Left renal pelvis (tissue), 4 donors: ENCODE measurements around the gene CFAP54. TPM values are rescaled to one million over a fixed set of nuclear protein-coding genes. Genes with fewer than 3 reads are reported as not detected.
"Not testable (repeated sequence)": the region's sequence is repeated elsewhere in the genome, so short reads cannot be mapped to it uniquely, and the experiment has no call there.

Source experiments
- DNase-seq, 4 donors: peaks; one replicate each; pipeline ENCODE4 v3.0.0-alpha.2; 2013; ENCODE audit warnings: low read depth in 4 of 4, low spot score in 3 of 4
- polyA plus RNA-seq, 4 donors: library from polyadenylated mRNA; unstranded; fragments of 120-200 nt; gene quantifications; one replicate each; pipeline ENCODE4 v1.2.1, GENCODE V29; 2013; ENCODE audit not compliant: insufficient read length in 4 of 4

CFAP54 gene, protein sequence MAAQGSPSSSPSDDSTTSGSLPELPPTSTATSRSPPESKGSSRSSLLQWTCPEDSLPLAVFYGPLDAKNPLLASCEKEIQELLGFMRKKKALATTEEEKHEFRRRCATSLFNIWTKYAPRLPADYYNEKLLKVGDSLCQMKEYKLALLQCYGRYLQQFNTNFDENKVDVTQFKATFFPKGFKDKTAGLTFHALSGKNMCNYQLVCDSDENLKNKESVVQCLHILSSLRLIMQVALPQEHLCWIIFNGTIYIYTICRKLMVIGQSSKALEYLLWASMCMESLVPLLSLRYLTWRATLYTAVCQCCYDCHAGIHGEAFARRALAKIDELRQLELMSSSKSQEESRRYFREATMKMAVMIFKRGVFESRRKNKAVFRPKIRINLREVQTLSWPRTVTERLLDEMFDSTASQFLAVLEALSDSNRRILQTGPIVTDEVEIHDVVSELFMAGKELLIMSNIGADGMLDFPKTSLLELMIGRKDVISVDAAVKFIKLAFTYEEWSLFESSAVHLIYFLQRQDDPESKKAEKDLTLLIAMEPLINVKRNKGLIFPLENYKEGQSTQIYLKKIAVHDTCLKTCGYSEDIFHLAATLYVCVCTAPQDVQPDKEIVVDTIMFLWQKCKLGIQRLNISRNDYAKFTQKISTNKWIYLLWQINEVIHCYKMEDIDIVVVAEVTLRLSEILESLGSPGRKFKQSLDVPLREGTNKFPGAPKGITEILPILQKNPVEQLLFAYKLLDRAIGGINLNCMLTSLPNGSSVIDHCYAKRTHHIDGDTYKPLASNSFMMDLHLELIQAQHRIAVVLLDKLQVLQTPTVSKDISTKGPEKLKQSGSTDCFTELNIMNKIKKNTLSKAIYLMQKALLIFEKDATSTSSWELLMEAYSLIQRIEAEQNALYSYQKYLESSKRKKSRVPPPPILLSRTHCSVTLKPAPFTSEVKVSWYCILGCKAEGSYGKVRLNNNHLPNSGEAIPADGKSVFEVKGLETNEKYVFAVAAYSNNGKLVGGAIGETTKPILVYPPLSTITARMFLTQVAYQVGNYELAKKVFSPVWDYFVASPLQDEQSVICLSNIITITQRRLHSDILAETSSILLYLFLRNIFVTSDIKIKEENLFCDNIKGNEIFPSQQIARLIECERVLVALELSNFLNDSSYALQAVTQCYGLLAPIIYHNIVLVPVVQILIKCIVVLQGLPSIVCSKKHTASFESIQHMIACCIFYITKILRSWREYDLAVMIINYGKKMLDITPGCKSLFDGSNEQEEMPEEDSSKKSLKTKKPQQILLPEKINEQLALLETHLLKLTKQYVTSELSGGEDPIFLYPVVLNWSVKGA (N-terminal part only)
- 1 to 10 TPM in 3 of 4 donors, under 1 TPM in 1; 0.44 to 3.8 (median 2.7) TPM for polyA plus RNA-seq

DNA sequence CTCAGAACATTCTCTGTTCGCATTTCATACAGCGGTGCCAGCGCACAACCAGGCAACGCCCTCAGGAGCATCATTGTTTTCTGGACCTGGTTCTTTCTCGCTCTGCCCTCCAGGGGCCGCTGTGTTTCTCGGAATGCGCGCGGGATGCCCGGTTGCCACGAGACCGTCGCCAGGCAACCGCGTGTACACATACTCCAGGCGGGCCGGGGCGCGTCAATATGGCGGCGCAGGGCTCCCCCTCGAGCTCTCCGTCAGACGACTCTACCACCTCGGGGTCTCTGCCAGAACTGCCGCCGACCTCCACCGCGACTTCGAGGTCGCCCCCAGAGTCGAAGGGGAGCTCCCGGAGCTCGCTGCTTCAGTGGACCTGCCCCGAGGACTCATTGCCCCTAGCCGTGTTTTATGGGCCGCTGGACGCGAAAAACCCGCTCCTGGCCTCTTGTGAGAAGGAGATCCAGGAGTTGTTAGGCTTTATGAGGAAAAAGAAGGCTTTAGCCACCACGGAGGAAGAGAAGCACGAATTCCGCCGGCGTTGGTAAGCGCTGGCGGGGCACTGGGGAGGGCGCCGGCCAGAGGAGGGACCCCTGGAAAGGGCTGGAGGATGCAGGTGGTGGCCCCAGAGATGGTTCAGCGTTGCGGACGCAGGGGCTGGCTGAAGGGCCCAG, at the start of gene CFAP54:
CFAP54 (plus strand) TSS at position 186 of the 665 bp plus-strand sequence; CDS start at position 219, 33 bp downstream.
- DNase-seq: peak; percentile 68 to 92 (median 86)

DNA sequence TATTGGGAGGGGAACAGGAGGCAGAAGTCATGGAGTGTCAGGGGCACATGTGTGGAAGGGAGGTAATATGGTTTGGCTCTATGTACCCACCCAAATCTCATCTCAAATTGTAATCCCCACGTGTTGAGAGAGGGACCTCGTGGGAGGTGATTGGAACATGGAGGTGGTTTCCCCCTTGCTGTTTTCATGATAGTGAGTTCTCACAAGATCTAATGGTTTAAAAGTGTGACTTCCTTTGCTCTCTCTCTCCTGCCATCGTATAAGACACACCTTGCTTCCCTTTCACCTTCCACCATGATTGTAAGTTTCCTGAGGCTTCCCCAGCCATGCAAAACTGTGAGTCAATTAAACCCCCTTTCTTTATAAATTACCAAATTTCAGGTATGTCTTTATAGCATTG, 47.6 kb upstream of the CFAP54 start:
- DNase-seq: no peak

DNA sequence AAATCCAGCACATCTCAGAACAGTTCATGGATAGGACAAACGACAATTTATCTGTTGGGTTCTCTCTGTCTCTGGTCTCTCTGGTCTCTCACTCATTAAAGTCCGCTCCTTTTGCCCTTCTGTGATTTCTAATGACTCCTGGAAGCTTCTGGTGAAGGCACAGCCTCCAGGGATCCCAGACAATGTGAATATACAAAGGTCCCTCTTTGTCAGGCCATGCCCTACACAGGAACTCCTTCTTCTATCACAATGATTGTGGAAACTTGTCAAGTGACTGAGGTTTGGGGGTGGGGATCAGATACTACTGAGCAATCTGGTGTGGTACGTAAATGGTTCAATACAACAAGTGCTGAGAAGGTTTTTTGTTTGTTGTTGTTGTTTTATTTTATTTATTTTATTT, 46.5 kb upstream of the CFAP54 start:
- no peak for DNase-seq

DNA sequence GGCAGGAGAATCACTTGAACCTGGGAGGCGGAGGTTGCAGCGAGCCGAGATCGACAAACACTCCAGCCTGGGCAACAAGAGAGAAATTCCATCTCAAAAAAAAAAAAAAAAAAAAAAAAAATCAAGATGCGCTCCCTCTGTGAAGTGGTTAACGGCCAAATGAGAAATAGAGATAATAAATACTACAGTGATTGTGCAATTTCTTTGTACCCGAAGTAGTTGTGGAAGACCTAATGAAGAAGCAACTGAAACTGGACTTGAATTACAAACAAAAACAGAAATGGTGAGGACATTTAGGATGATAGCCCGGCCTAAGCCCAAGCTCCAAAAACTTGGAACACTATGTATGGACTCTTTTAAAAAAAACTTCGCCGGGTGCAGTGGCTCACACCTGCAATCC, 45.0 kb upstream of the CFAP54 start:
- DNase-seq: no peak

- DNase-seq: no peak
Measured at GRCh38 chr12:96445691-96446583, 43.4 kb upstream of the CFAP54 start.

DNA sequence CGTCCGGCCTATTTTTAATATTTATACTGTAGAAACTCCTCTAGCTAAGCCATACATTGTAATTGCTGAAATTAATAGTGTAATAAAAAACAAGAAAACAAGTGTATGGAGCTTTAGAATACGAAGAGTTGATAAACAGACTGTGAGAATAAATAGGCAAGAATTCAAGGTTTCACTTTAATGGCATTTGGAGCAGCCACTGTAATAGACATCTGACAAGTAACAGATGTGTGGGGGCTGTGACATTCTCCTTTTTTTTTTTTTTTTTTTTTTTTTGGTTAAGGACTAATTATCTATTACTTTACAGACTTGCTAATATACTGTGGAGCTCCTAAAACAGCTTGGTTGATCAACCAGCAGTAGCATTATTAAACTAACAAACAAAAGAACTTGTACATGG, 42.1 kb upstream of the CFAP54 start:
- no peak for DNase-seq

DNA sequence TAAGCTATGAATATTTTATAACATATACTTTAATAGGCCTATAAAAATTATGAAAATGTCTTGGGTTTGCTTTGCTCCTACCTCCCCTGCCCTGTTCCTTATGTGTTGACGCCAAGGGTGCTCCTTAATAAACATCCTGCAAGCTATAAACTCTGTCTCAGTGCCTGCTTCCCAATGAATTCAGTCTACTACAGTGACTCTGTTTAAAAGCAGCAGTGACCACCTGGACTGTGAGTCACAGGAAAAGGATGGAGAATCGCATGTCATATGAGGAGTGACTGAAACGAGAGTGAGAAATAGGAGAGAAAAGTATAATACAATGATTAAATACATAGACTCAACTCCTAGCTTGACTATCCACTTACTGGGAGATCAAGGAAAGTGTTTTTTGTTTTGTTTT, 41.1 kb upstream of the CFAP54 start:
- no peak for DNase-seq

DNA sequence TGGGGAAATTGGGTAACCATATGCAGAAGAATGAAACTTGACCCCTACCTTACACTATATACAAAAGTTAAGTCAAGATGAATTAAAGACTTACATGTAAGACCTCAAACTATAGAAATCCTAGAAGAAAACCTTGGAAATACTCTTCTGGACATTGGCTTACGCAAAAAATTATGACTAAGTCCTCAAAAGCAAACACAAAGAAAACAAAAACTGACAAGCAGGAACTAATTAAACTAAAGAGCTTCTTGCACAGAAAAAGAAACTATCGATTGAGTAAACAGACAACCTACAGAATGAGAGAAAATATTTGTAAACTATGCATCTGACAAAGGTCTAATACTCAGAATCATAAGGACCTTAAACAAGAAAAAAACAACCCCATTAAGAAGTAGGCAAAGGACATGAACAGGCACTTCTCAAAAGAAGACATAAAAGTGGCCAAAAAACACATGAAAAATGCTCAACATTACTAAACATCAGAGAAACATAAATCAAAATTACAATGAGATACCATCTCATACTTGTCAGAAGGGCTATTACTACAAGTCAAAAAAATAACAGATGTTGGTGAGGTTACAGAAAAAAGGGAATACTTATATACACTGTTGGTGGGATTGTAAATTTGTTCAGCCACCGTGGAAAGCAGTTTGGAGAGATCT, 37.0 kb upstream of the CFAP54 start:
- no peak for DNase-seq

DNA sequence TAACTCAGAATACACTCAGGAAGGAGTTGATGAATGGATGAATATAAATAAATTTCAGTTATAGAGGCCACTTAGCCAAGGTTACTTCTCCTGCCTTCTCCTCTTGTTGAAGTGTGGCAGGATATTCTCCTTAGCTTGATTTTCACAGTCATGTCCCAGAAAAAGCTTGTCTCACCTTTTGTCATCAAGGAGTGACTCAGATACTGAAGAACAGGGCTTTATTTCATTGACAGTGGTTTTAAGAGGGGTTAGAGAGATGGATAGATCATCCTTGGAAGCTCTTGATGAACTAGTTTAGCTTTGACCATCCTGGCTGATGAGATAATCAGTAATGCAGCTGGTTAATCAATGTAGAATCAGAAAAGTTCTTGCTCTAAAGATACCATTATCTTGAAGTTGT, 35.0 kb upstream of the CFAP54 start:
- no peak for DNase-seq

GRCh38 chr12:96456265-96456974, 33.0 kb upstream of the CFAP54 start:
- DNase-seq: no peak

- no peak for DNase-seq
Measured at GRCh38 chr12:96457191-96457930, 32.0 kb upstream of the CFAP54 start.

DNA sequence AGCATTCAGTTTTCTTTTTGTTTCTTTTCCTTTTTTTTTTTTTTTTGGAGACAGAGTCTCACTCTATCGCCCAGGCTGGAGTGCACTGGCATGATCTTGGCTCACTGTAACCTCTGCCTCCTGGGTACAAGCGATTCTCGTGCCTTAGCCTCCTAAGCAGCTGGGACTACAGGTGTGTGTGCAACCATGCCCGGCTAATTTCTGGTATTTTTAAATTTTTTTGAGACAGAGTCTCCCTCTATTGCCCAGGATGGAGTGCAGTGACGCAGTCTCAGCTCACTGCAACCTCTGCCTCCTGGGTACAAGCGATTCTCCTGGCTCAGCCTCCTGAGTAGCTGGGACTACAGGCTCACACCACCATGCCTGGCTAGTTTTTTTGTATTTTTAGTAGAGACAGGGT, 30.1 kb upstream of the CFAP54 start:
- not testable (repeated sequence) for DNase-seq

DNA sequence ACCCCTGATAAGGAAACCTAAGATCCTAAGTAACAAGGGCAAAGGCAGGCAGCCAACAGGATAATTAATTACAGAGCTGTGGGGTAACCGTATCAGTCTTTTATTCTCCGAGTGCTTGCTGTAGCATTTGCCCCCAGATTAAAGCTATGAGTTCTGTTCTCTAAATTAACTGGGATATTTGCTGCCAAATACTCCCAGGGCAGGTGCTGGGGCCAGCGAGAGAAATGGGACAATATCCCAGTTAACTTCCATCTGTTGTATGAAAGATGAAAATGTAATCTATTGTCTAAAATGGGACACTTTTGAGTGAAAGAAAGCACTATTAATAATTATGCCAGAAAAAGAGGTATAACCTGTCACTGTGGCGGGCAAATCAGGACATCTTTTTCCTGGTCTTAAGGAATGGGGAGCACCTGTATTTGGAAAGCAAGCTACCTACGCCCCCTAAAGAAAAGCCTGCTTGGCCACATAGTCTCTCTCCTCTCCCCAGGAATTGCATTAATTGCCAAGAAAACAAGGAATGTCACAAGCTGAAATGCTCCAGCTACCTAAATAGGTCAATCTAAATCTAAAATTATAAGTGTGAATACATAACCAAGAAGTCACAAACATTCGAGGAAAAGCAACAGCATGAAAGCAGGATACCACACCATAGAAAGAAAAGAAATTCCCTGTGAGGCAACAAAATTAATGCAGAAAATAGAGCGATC, 26.7 kb upstream of the CFAP54 start:
- DNase-seq: no peak

- DNase-seq: no peak
Measured at GRCh38 chr12:96465896-96466295, 23.5 kb upstream of the CFAP54 start.

GRCh38 chr12:96466939-96467751, 22.2 kb upstream of the CFAP54 start:
- DNase-seq: no peak
